ENCODE measurements around the gene TEX13C.

The TEX13C gene

DNA sequence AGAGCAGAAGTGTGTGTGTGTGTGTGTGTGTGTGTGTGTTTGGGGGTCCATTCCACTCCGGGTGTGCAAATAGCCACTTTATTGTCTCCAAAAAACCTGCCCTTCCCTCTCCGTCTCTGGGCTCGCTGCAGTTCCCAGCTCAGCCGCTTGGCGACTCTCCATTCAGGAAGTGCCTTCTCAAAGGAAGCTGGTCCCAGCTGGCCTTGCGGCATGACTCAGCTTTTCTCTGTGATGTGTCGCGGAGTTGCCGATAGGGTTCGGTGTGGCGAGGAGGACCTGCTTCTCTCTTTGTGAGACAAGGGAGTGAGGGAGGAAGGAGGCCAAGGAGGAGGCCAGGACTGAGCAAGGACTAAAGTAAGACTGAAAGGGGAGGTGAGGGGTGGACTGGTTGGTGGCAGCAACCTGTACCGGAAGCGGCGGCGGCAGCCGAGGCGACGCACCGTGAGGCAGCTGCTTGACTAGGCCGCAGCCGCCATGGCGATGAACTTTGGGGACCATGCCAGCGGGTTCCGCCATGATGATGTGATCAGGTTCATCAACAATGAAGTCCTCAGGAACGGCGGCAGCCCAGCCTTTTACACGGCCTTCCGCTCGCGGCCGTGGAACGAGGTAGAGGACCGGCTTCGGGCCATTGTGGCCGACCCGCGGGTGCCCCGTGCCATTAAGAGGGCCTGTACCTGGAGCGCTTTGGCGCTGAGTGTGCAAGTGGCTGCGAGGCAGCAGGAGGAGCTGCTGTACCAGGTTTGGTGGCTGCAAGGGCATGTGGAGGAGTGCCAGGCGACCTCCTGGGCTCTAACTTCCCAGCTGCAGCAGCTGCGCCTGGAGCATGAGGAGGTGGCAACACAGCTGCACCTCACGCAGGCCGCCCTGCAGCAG lies at the start of gene TEX13C:
TSS of gene TEX13C (plus strand) at position 226 of the 876 bp plus-strand sequence. CDS start at position 475, 249 bp downstream.
- Histone ChIP-seq H3K9me3 (ENCODE audit: insufficient read depth, low read length, severe bottlenecking) (no peaks in the 10 kb centered on the region), H3K4me2 (ENCODE audit: insufficient read depth, low read length) (no peak within 1 kb of the TSS), H3K36me3 (ENCODE audit: insufficient read depth, low read length) (no peaks in the 10 kb centered on the region), H3K9ac (ENCODE audit: low read depth, low read length) (no peak within 1 kb of the TSS), H3K4me3 (ENCODE audit: low read depth in 1 of 2, low read length in 2 of 2) (no peak within 1 kb of the TSS), H3K27me3 (ENCODE audit: insufficient read depth, low read length, poor library complexity) (no peaks in the 10 kb centered on the region), H4K20me1 (ENCODE audit: insufficient read depth, low read length) (no peaks in the 10 kb centered on the region), H3K4me1 (ENCODE audit: insufficient read depth, low read length) (no peaks in the 10 kb centered on the region), H3K27ac (ENCODE audit: low read length) (no peak within 1 kb of the TSS), H3K79me2 (ENCODE audit: insufficient read depth, low read length) (no peaks in the 10 kb centered on the region), H2AFZ (ENCODE audit: low read depth, low read length) (no peak within 1 kb of the TSS)
- ATAC-seq (ENCODE audit: insufficient read depth, low read depth) (no peak), DNase-seq (no peak)
- TF ChIP-seq EZH2 (IDR thresholded peaks at IDR 0.05; ENCODE audit: borderline replicate concordance, low read depth, low read length, severe bottlenecking), result no peak
- TF ChIP-seq, protein P1, sequence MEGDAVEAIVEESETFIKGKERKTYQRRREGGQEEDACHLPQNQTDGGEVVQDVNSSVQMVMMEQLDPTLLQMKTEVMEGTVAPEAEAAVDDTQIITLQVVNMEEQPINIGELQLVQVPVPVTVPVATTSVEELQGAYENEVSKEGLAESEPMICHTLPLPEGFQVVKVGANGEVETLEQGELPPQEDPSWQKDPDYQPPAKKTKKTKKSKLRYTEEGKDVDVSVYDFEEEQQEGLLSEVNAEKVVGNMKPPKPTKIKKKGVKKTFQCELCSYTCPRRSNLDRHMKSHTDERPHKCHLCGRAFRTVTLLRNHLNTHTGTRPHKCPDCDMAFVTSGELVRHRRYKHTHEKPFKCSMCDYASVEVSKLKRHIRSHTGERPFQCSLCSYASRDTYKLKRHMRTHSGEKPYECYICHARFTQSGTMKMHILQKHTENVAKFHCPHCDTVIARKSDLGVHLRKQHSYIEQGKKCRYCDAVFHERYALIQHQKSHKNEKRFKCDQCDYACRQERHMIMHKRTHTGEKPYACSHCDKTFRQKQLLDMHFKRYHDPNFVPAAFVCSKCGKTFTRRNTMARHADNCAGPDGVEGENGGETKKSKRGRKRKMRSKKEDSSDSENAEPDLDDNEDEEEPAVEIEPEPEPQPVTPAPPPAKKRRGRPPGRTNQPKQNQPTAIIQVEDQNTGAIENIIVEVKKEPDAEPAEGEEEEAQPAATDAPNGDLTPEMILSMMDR (IDR thresholded peaks at IDR 0.05; ENCODE audit: borderline replicate concordance, extremely low read depth, low read length, poor library complexity, severe bottlenecking), result no peak

GRCh38 chrX:125287282-125287681 lies 32.4 kb upstream of the TEX13C start:
- TF ChIP-seq, protein P1 (IDR thresholded peaks at IDR 0.05; ENCODE audit: borderline replicate concordance, extremely low read depth, low read length, poor library complexity, severe bottlenecking), result no peak
- TF ChIP-seq EZH2 (IDR thresholded peaks at IDR 0.05; ENCODE audit: borderline replicate concordance, low read depth, low read length, severe bottlenecking), result no peak
- Histone ChIP-seq H3K27me3 (ENCODE audit: insufficient read depth, low read length, poor library complexity) (no peaks in the 10 kb centered on the region), H4K20me1 (ENCODE audit: insufficient read depth, low read length) (no peaks in the 10 kb centered on the region), H2AFZ (ENCODE audit: low read depth, low read length) (no peak overlapping the region), H3K27ac (ENCODE audit: low read length) (no peak overlapping the region), H3K4me3 (ENCODE audit: low read depth in 1 of 2, low read length in 2 of 2) (no peak overlapping the region), H3K9me3 (ENCODE audit: insufficient read depth, low read length, severe bottlenecking) (no peaks in the 10 kb centered on the region), H3K4me1 (ENCODE audit: insufficient read depth, low read length) (no peaks in the 10 kb centered on the region), H3K79me2 (ENCODE audit: insufficient read depth, low read length) (no peaks in the 10 kb centered on the region), H3K9ac (ENCODE audit: low read depth, low read length) (no peak overlapping the region), H3K4me2 (ENCODE audit: insufficient read depth, low read length) (no peak overlapping the region), H3K36me3 (ENCODE audit: insufficient read depth, low read length) (no peaks in the 10 kb centered on the region)
- DNase-seq (no peak), ATAC-seq (ENCODE audit: insufficient read depth, low read depth) (no peak)

DNA sequence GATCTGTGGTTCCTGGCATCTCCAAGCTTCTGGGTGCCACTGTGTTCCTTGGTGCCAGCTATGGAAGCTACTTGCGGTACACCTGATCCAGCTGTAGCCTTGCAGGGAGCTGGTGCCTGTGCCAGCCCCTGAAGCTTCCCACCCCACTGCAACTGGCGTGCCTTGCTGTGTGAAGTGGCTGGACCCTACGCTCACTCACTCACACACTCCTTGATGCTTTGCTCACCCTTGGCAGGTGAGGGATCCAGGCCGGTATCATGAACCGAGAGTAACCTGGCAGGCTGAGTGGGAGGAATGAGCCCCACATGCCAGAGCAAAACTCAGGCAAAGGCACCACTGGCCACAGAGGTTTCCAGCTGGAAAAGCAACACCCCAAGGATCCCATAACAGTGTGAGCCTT lies 31.3 kb upstream of the TEX13C start:
- no peak for ATAC-seq (ENCODE audit: insufficient read depth, low read depth)
- no peak for DNase-seq
- Histone ChIP-seq H3K9ac (ENCODE audit: low read depth, low read length) (no peak overlapping the region), H3K4me3 (ENCODE audit: low read depth in 1 of 2, low read length in 2 of 2) (no peak overlapping the region), H3K4me1 (ENCODE audit: insufficient read depth, low read length) (no peaks in the 10 kb centered on the region), H4K20me1 (ENCODE audit: insufficient read depth, low read length) (no peaks in the 10 kb centered on the region), H3K9me3 (ENCODE audit: insufficient read depth, low read length, severe bottlenecking) (no peaks in the 10 kb centered on the region), H2AFZ (ENCODE audit: low read depth, low read length) (no peak overlapping the region), H3K36me3 (ENCODE audit: insufficient read depth, low read length) (no peaks in the 10 kb centered on the region), H3K27me3 (ENCODE audit: insufficient read depth, low read length, poor library complexity) (no peaks in the 10 kb centered on the region), H3K27ac (ENCODE audit: low read length) (no peak overlapping the region), H3K79me2 (ENCODE audit: insufficient read depth, low read length) (no peaks in the 10 kb centered on the region), H3K4me2 (ENCODE audit: insufficient read depth, low read length) (no peak overlapping the region)
- TF ChIP-seq, protein P1 (IDR thresholded peaks at IDR 0.05; ENCODE audit: borderline replicate concordance, extremely low read depth, low read length, poor library complexity, severe bottlenecking), result no peak
- TF ChIP-seq EZH2 (IDR thresholded peaks at IDR 0.05; ENCODE audit: borderline replicate concordance, low read depth, low read length, severe bottlenecking), result no peak

Data from DND-41 (cell line).